ENCODE measurements around the gene SLC45A1.

GRCh38 chr1:8351693-8352470 is 34.0 kb downstream of the SLC45A1 start:
- no peak for TF ChIP-seq EZH2 (IDR thresholded peaks at IDR 0.05; ENCODE audit: low read depth)
- peak; percentile 62 for TF ChIP-seq CTCF (conservative IDR thresholded peaks at IDR 0.05)

All from PC-9 (cell line).